Fibroblast of skin of left biceps (primary cell): ENCODE data around the gene PEX16.
"Not testable (repeated sequence)": the region's sequence is repeated elsewhere in the genome, so short reads cannot be mapped to it uniquely, and the experiment has no call there.

ENCODE experiments used
- DNase-seq, 2 experiments: peaks; one replicate each; pipeline ENCODE4 v3.0.0-alpha.2; 2013; ENCODE audit warnings: low read depth in 2 of 2

PEX16 gene

DNA sequence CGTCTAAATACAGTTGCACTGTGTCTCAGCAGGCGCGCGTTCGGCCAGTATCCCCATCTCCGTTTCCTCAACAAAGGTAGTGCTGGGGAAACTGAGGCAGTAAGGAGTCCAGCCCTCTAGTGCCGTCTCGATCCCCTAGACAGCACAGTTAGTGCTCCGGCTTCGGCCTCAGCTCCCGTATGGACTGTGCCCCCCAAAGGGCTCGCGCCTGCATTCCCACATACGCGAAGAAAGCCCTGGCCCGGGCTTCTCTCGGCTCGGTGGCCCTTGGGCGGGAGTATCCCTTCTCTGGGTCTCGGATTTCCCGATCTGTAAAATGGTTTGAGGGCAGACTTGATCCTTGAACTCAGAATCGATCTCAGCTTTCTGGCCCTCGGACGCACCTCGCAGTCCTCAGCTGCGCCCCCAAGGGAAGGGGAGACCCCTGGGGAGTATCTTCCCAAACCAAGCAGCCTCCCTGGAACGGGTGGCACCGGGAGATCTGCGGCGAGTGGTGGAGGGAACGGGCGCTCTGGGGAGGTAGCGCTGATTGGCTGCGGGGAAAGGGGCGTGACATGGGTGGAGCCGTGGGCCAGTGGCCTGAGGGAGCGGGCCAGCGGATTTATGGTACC is 759 bp upstream of the PEX16 start:
- DNase-seq: no peak

DNA sequence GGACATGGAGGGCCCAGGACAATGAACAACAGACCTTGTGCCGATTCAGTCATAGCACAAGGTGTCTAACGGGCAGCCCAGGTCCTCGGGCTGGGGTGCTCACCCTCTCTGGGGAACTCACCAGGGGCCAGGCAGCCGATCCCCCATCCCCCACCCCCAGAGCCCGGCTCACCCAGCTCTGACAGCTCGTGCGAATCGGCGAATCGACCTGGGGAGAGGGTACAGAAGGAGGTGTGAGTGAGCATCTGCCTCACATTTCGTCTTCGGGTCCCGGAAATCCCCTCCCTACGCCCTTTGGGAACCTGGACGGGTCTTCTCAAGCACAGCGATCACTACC is 423 bp downstream of the PEX16 start:
- no peak for DNase-seq

DNA sequence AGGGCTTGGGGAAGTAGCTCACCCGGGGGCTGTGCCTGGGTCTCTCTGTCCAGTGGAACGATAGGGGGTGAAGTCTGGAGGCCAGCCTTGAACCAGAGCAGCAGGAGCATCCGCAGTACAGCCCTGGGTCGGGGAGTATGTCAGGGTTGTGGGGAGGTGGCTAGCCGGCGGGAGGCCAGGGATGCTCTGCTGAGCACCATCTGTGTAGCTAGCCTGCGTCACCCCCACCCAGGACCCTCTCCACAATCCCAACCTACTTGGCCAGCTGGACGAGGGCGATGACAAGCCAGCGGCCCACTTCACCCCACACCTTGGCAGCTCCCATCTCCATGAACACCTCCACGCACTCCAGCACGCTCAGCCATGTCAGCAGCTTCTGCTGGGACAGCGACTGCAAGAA is 2.2 kb downstream of the PEX16 start:
- DNase-seq: no peak

DNA sequence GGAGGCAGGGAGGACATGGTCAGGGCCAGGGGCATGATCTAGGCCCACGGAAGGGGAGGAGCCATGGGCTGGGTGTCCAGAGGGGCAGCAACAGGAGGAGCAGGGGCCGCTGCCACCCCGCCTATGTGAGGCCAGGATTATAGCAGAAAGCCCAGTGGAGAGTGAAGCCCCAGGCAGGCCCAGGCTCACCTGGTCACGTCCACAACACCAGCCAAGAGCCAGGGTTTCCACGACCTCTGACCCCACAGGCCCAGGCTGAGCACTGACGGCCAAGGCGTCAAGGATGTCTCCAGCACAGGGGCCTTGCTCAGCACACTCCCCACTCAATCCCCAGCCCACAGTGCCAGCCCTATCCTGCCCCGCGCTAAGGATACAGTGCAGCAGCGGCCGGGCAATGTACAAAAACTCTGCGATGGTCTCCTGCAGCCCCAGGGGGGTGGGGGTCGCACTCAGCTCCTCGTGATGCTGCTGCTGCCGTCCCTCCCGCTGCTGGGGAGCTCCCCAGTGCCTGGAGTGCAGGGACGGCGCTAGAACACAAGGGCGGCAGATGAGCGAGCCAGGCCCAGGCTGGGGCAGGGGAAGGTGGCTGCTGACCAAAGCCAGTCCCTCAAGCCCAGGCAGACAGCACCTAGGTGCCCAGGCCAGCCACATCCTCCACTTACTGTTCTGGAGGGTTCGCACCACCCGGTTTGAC is 3.6 kb downstream of the PEX16 start:
- DNase-seq: no peak

GRCh38 chr11:45913514-45913913 is 4.2 kb downstream of the PEX16 start:
- no peak for DNase-seq

- DNase-seq: no peak
Observed at GRCh38 chr11:45910623-45911022, 7.1 kb downstream of the PEX16 start.

DNA sequence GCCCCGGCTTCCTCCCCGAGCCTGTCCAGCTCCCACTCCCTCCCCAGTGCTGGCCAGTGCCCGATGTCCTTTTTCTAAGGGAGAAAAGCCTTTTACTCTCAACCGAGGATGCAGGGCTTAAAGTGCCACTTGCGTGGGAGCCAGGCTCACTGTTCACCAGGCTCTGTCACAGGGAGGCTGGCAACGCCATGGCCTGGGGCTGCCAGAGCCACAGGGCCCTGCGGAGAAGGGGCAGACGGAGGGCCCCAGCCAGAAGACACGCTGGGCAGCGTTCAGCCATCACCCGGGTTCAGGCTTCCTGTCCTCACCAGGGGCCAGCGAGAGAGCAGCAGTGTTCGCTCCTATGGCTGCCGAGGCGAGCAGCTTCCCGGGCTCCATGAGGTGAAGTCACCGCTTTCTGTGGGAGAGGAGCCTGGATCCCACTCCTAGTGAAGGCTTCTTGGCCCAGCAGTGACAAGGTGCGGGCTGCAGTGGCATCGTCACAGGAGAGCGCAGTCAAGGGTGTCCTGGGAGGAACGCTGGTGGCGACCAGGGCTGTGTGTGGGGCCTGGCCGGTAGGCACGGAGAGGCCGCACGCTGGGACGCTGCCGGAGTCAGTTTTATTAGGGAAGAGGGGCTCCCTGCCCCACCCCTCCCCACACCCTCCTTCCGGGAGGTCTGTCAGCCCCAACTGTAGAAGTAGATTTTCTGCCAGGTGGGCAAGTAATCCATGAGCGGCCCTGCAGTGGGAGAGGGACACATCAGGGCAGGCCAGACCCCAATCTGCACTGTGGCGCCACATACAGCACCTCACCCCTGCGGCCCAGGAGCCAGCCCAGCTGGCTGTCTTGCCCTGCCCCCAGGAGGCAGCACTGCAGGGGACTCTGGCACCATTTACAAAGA is 7.8 kb downstream of the PEX16 start:
- no peak for DNase-seq

DNA sequence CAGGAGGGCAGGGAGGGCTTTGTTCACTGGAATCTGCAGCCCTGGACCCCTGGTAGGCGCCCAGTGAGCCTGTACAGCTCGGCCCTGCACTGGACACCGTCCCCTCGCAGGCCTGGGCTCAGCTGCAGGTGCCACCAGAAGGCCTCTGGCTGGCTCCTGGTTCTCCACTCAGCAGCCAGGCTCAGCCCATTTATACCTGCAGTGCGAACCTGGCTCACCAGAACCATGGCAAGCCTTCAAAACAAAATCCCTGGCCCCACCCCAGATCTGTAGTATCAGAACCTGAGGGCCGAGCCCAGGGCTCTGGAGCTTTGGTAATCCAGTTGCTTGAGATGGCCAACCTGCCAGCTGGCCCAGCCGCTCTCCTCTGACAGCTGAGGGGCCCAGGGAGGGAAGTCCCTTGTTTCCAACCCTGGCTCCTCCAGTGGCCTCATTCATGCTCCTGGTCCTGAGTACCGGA is 9.7 kb downstream of the PEX16 start:
- DNase-seq: no peak

DNA sequence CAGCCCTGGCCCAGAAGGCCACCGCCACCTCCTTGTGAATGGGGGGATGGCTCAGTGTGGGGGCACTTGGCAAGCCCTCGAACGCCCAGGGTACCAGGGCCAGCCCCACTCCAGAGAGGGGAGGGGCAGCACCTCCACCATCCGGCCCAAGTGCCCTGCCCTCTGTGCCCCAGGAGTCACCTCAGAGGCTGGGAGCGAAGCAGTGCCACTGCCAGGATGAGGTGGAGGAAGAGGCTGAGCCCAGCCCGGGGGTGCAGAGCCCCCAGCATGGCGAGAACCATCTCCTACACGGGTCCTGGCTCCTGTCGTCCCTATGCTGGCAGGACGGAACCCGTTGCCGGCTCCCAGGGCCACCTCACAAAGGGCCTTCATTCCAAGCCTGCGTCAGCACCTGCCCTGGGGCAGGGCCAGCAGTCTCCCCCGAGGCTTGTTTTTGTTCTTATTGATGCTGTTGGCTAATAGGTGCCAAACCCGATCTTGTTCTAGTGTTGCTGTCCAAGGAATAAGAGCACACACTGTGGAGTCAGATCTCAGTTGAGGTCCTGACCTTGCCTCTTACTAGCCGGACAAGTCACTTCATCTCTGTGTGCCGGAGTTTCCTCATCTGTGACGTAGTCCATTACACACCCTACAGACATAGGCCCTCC is 10.6 kb downstream of the PEX16 start, which contains the start of gene FREY1:
Gene FREY1 (minus strand): TSS at position 307 of the 647 bp plus-strand sequence. CDS start 26 bp downstream, at position 281.
- no peak for DNase-seq

DNA sequence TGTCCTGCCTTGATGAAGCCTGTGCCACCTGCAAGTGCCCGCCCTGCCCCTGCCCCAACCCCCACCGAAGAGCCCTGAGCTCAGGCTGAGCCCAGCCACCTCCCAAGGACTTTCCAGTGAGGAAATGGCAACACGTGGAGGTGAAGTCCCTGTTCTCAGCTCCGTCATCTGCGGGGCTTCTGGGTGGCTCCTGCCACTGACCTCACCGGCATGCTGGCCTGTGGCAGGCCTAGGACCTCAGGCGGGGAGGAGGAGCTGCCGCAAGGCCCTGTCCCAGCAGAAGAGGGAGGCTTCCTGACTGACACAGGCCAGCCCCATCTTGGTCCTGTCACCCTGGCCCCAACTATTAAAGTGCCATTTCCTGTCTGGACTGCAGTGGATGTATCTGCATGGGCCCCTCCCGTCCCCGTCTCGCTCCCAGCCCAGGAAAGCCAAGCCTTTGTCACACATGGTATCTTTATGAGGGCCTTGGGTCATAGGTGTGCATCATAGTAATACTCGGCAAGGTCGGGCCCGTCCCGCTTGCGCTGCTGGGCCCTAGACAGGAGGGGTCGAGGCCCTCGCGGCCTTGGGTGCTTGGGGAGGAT is 11.5 kb downstream of the PEX16 start:
- DNase-seq: no peak

DNA sequence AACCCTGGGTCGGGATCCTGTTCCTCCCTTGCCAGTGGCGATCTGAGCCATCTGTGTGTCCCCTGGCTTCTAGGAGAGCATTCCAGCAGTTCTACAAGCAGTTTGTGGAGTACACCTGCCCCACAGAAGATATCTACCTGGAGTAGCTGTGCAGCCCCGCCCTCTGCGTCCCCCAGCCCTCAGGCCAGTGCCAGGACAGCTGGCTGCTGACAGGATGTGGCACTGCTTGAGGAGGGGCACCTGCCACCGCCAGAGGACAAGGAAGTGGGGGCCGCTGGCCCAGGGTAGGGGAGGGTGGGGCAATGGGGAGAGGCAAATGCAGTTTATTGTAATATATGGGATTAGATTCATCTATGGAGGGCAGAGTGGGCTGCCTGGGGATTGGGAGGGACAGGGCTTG is 12.1 kb downstream of the PEX16 start:
- not testable (repeated sequence) for DNase-seq

DNA sequence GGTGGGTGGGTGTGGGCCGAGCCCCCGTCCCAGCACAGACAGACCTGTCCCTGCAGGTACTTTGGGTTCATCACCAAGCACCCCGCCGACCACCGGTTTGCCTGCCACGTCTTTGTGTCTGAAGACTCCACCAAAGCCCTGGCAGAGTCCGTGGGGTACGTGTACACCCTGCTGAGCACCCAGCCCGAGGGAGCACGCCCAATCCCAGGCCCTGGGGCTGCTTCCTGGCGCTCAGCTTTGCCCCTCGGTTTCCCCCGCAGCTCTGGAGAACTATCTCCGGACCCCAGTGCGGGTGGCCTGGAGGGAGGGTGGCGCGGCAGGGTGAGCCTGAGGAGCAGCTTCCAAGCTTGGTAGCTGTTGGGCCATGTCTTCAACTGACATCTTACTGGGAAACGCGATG is 12.6 kb downstream of the PEX16 start:
- DNase-seq: no peak

DNA sequence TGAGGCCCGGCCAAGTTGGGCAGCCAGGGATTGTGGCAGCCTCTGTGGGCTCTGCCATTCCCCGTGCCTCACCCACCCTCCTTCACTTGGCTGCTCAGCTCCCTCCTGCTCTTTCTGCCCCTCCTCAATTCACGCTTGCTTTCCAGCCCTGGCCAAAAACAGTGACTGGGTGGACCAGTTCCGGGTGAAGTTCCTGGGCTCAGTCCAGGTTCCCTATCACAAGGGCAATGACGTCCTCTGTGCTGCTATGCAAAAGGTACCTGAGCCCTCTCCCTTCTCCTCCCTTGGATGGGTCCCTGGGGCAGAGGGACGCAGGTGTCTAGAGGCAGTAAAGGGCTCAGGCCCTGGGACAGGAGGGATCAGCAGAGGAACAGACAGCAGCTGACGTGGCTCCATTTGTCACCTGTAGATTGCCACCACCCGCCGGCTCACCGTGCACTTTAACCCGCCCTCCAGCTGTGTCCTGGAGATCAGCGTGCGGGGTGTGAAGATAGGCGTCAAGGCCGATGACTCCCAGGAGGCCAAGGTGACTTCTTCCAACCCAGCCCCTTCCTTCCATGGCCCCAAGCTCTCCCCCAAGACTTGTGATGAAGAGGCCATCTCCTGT is 13.3 kb downstream of the PEX16 start:
- DNase-seq: no peak

GRCh38 chr11:45902452-45903380 is 15.0 kb downstream of the PEX16 start:
- DNase-seq: no peak

DNA sequence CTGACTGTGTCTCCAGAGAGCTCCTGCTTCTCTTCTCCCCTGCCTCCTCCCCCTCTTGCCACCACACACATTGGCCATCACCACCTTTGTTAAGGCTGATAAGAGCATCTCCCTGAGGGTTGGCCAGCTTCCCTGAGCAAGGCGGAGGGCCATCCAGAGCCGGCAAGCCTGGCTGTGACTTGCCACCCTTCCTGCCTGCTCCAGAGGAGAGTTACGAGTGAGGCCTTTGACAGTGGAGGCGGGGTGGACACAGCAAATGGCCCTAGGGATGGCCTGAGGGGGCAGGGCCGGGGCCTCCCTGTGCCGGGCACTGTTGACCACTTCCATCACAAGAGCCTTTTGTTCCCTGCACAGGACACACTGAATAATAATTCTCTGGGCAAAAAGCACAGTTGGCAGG is 16.1 kb downstream of the PEX16 start:
- DNase-seq: no peak

DNA sequence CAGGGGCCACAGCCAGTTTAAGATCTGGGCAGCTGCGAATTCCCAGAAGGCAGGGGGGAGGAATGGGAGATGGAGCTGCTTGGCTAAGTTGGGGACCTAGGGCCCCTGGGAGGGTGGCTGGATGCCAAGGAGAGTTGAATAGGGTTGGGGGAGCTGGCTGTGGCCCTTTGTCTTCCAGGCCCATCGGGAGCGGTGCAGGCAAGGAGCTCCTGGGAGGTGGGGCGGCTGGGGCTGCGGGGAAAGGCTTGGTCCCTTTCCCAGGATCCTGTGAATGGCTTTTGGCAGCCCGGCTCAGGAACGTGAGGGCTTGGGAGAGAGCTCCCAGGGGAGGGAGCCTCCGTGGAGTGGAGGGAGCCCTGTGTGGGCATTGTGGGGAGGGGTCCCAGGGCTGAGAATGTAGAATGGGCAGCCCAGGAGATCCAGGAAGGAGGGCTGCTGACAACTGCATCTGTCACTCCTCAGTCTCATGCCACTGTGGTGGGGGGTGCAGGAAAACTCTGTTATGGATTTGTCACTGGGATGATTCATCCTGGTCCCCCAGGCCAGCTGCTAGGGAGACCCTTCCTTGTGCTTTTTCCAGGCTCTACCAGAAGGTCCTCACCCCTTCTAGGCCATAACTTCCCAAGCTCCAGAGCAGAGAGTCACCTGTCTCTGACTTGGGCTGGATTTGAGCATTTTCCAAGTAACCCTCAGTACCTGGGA is 16.6 kb downstream of the PEX16 start:
- DNase-seq: no peak

DNA sequence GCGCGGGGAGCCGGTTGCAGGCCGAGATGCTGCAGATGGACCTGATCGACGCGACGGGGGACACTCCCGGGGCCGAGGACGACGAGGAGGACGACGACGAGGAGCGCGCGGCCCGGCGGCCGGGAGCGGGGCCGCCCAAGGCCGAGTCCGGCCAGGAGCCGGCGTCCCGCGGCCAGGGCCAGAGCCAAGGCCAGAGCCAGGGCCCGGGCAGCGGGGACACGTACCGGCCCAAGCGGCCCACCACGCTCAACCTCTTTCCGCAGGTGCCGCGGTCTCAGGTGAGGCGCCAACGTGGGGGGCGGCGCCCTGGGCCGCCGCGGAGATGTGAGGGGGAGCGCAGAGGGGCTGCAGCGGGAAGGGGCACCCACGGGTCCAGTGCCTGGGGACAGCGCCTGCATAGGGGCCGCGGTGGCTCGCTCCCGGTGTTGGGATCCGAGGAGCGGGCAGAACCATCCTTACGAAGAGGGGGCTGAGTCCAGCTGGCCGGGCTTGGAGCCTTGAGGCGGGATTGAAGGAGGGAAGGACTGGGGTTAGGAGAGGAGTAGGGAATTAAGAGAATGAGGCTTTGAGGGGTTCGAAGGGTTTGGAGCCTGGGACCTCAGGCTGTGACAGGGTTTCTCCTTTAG is 17.4 kb downstream of the PEX16 start:
- DNase-seq: not testable (repeated sequence)

- peak; percentile 59 to 62 for DNase-seq
Observed at GRCh38 chr11:45899448-45900174, 18.1 kb downstream of the PEX16 start.

DNA sequence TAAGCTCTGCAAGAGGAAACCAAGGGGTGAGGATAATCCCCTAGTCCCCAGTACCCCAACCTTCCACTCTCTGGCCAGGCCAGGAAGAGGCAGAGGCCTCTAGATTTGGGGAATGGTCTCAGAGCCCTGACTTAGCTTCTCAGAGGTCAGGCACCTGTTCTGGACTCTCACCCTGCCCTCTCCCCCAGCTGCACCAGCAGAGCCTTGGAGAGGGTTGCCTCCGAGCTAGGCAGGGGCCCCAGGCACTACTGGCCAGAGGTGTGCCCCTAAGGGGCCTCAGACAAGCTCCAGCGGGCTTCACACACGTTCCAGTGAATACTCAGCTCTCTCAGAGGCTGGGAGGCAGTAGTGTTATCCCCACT is 18.6 kb downstream of the PEX16 start:
- no peak for DNase-seq
